HEK293T (cell line): ENCODE measurements around the gene OR5C1.

Source experiments
- ARNT ChIP-seq: fragments of 450-650 bp; IDR thresholded peaks from 2 replicates; pipeline ENCODE4 v1.6.1; 2017; ENCODE audit warnings: mild to moderate bottlenecking
- BHLHE40 ChIP-seq: fragments of 450-650 bp; IDR thresholded peaks from 2 replicates; pipeline ENCODE4 v1.6.1; 2016; ENCODE audit warnings: mild to moderate bottlenecking, moderate library complexity, borderline replicate concordance
- ELF4 ChIP-seq: fragments of 450-650 bp; IDR thresholded peaks from 2 replicates; pipeline ENCODE4 v1.6.1; 2017; ENCODE audit warnings: antibody characterized with exemption
- FOXK2 ChIP-seq: fragments of 450-650 bp; IDR thresholded peaks from 2 replicates; pipeline ENCODE4 v1.6.1; 2016; ENCODE audit warnings: mild to moderate bottlenecking
- FOXM1 ChIP-seq: fragments of 450-650 bp; IDR thresholded peaks from 2 replicates; pipeline ENCODE4 v1.6.1; 2017; ENCODE audit warnings: mild to moderate bottlenecking, borderline replicate concordance
- L3MBTL2 ChIP-seq: fragments of 450-650 bp; conservative IDR thresholded peaks from 2 replicates; pipeline ENCODE4 v1.6.1; 2016; ENCODE audit warnings: mild to moderate bottlenecking
- LEF1 ChIP-seq: fragments of 450-650 bp; IDR thresholded peaks from 2 replicates; pipeline ENCODE4 v1.6.1; 2017; ENCODE audit warnings: mild to moderate bottlenecking, borderline replicate concordance
- SP1 ChIP-seq: fragments of 450-650 bp; IDR thresholded peaks from 2 replicates; pipeline ENCODE4 v1.6.1; 2017
- SUZ12 ChIP-seq: fragments of 450-650 bp; IDR thresholded peaks from 2 replicates; pipeline ENCODE4 v1.6.1; 2016; ENCODE audit warnings: mild to moderate bottlenecking
- ZNF384 ChIP-seq: fragments of 450-650 bp; IDR thresholded peaks from 2 replicates; pipeline ENCODE4 v1.6.1; 2016
- TF ChIP-seq, protein P1 (sequence below): fragments of 450-650 bp; IDR thresholded peaks from 2 replicates; pipeline ENCODE4 v1.6.1; 2016

- TF ChIP-seq LEF1 = no peak
- TF ChIP-seq ELF4 = no peak
- TF ChIP-seq SUZ12 = no peak
- TF ChIP-seq FOXK2 = no peak
- no peak for TF ChIP-seq FOXM1
- TF ChIP-seq ARNT = no peak
- TF ChIP-seq SP1 = no peak
- no peak for TF ChIP-seq ZNF384
- no peak for TF ChIP-seq BHLHE40
- no peak for TF ChIP-seq L3MBTL2
- TF ChIP-seq, protein P1, sequence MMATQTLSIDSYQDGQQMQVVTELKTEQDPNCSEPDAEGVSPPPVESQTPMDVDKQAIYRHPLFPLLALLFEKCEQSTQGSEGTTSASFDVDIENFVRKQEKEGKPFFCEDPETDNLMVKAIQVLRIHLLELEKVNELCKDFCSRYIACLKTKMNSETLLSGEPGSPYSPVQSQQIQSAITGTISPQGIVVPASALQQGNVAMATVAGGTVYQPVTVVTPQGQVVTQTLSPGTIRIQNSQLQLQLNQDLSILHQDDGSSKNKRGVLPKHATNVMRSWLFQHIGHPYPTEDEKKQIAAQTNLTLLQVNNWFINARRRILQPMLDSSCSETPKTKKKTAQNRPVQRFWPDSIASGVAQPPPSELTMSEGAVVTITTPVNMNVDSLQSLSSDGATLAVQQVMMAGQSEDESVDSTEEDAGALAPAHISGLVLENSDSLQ = no peak
Measured at GRCh38 chr9:122786338-122786737, 2.4 kb upstream of the OR5C1 start.
